Esophagus muscularis mucosa (tissue), 4 donors: Measurements from ENCODE around the gene OGDHL. TPM values are rescaled to one million over a fixed set of nuclear protein-coding genes. Genes with fewer than 3 reads are reported as not detected.
A peak's percentile ranks its signal among the peaks of the same experiment; 100 is the strongest.

ENCODE experiments used
- DNase-seq: peaks from one replicate; pipeline ENCODE4 v3.0.0-alpha.2; 2017; ENCODE audit errors: extremely low spot score
- H3K27ac ChIP-seq, 4 donors: fragments of 200-600 bp; sonication (generic); replicated peaks in 1 of 4; 1 replicate in 3 of 4; 2 replicates in 1 of 4; pipeline ENCODE4 v1.5.1; 2016 to 2019; ENCODE audit warnings: mild to moderate bottlenecking in 1 of 4
- H3K27me3 ChIP-seq, 4 donors: fragments of 200-600 bp; sonication (generic); one replicate each; pipeline versions ENCODE4 v1.5.1 to v1.6.0; 2016 to 2019
- H3K36me3 ChIP-seq, 4 donors: fragments of 200-600 bp; sonication (generic); one replicate each; pipeline ENCODE4 v1.5.1; 2016 to 2019
- H3K4me1 ChIP-seq, 4 donors: fragments of 200-600 bp; sonication (generic); one replicate each; pipeline ENCODE4 v1.5.1; 2016 to 2019
- H3K4me3 ChIP-seq, 4 donors: fragments of 200-600 bp; sonication (generic); 1 replicate in 2 of 4; 2 replicates in 2 of 4; pipeline ENCODE4 v1.5.1; 2016 to 2019; ENCODE audit warnings: mild to moderate bottlenecking in 4 of 4, moderate library complexity in 1 of 4
- H3K9me3 ChIP-seq, 4 donors: fragments of 200-600 bp; sonication (generic); 1 replicate in 3 of 4; 2 replicates in 1 of 4; pipeline ENCODE4 v1.5.1; 2016 to 2019
- EP300 ChIP-seq: sonication (generic); formaldehyde crosslinking; IDR thresholded peaks from one replicate; pipeline ENCODE4 v1.6.1; 2017; ENCODE audit warnings: antibody characterized with exemption
- POLR2A ChIP-seq: fragments of 450-650 bp; IDR thresholded peaks from one replicate; pipeline ENCODE4 v1.6.1; 2017; ENCODE audit warnings: antibody characterized with exemption, moderate library complexity, mild to moderate bottlenecking, low read depth
- POLR2AphosphoS5 ChIP-seq, 2 donors: sonication (generic); formaldehyde crosslinking; IDR thresholded peaks; one replicate each; pipeline ENCODE4 v1.6.1; 2017; ENCODE audit warnings: antibody characterized with exemption in 2 of 2
- WGBS: methylation state at CpG from one replicate; pipeline ENCODE4 v1.1.5; 2018; 5-methylcytosine and 5-hydroxymethylcytosine counted together
- intact Hi-C: fragments of 100-400 bp; cut with DNase I; formaldehyde crosslinking; loops from one replicate; pipeline ENCODE4 v1.15.1; 2023
- total RNA-seq, 4 donors: library from RNA; depleted of rRNA; stranded (reverse); fragments of >200 nt; gene quantifications; one replicate each; pipeline versions ENCODE4 v1.1.0 to v1.2.1, GENCODE V29; 2016
- TF ChIP-seq, protein P1 (sequence below), 3 experiments: fragments of 200-600 bp in 2 of 3; fragments of 450-650 bp in 1 of 3; sonication (generic) in 2 of 3; IDR thresholded peaks; one replicate each; pipeline ENCODE4 v1.5.1; 2017 to 2019; ENCODE audit warnings: antibody characterized with exemption in 3 of 3, mild to moderate bottlenecking in 2 of 3, moderate library complexity in 1 of 3

The OGDHL gene
- total RNA-seq, 4 donors from 2014 or later = 0.42 to 2.0 (median 0.95) TPM

DNA sequence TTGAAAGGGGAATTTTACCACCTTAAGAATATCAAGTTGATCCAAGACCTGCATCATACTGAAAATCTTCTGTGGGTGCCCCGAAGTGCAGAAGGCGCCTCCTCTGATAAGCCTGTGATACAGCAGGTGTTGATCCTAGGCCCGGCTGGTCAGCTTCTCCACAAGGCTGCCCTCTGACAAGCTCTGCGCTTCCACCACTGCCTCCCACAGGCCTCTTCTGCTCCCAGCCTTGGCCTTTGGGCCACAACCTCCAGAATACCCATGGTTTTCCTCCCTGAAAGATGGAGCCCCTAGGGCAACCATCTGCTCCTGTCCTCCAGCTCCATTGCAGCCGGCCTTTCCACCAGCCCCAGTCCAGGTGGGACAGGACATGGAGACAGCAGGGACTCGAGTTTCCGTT is 5.6 kb upstream of the OGDHL start:
- H3K27ac ChIP-seq = no peak overlapping the region
- H3K27me3 ChIP-seq = peaks cover 0 to 84% (median 14%) of the 10 kb centered on the region in 4 donors
- TF ChIP-seq, protein P1, sequence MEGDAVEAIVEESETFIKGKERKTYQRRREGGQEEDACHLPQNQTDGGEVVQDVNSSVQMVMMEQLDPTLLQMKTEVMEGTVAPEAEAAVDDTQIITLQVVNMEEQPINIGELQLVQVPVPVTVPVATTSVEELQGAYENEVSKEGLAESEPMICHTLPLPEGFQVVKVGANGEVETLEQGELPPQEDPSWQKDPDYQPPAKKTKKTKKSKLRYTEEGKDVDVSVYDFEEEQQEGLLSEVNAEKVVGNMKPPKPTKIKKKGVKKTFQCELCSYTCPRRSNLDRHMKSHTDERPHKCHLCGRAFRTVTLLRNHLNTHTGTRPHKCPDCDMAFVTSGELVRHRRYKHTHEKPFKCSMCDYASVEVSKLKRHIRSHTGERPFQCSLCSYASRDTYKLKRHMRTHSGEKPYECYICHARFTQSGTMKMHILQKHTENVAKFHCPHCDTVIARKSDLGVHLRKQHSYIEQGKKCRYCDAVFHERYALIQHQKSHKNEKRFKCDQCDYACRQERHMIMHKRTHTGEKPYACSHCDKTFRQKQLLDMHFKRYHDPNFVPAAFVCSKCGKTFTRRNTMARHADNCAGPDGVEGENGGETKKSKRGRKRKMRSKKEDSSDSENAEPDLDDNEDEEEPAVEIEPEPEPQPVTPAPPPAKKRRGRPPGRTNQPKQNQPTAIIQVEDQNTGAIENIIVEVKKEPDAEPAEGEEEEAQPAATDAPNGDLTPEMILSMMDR (IDR thresholded peaks at IDR 0.05) = no peak
- TF ChIP-seq POLR2A (no peak), POLR2AphosphoS5 (IDR thresholded peaks at IDR 0.05) (no peak), EP300 (no peak)
- WGBS = 49% methylated on average over 7 of the region's 7 CpGs
- intact Hi-C loops = no loop called here
- no peak for DNase-seq
- no peaks in the 10 kb centered on the region for H3K36me3 ChIP-seq
- H3K9me3 ChIP-seq = peaks cover 0 to 8% (median 4%) of the 10 kb centered on the region in 4 donors
- no peaks in the 10 kb centered on the region for H3K4me1 ChIP-seq
- H3K4me3 ChIP-seq = no peak overlapping the region

DNA sequence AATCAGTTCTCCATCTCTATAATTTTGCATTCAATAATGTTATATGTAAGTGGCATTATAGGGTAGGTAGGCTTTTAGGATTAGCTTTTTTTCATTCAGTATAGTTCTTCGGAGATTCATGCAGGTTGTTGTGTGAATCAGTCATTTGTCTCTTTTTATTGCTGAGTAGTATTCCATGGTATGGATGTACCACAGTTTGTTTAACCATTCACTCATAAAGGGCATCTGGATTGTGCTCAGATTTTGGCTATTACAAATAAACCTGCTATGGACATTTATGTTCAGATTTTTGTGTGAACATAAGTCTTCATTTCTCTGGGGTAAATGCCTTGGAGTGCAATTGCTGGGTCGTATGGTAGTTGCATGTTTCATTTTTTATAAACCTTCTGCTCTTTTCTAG is 4.4 kb upstream of the OGDHL start:
- 89% methylated on average over 2 of the region's 2 CpGs for WGBS
- intact Hi-C loops = no loop called here

DNA sequence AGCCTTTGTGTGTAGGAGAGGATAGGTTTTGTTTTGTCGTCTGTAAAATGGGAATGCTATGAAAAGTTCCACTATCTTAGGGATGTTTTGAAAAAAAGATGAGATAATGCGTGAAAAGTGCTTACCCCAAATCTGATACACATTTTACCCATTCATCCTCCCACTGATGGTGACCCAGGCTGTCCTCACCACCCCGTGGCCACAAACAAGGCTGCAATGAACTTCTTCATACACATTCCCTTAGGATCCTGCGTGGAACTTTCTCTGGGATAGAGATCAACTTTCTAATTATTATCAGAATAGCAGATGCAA is 399 bp upstream of the OGDHL start:
- Histone ChIP-seq H3K27me3 (peaks cover 0 to 65% (median under 1%) of the 10 kb centered on the region in 4 donors), H3K4me1 (peaks cover 4 to 14% (median 13%) of the 10 kb centered on the region in 4 donors), H3K9me3 (peaks cover 0 to 8% (median 4%) of the 10 kb centered on the region in 4 donors), H3K4me3 (peak overlapping the region; percentile 50 to 65 (median 58)), H3K27ac (no peak overlapping the region), H3K36me3 (no peaks in the 10 kb centered on the region)
- DNase-seq = no peak
- intact Hi-C loops = no loop called here
- TF ChIP-seq EP300 (no peak), POLR2A (no peak), POLR2AphosphoS5 (IDR thresholded peaks at IDR 0.05) (no peak)
- TF ChIP-seq, protein P1 (IDR thresholded peaks at IDR 0.05) = no peak
- WGBS = 37% methylated on average over 4 of the region's 4 CpGs

More for the DNA sequence above, 4.4 kb upstream of the OGDHL start:
- DNase-seq = no peak
- H3K4me1 ChIP-seq = peaks cover 4 to 12% (median 11%) of the 10 kb centered on the region in 4 donors
- TF ChIP-seq EP300 = no peak
- TF ChIP-seq POLR2AphosphoS5 (IDR thresholded peaks at IDR 0.05) = no peak
- no peak for TF ChIP-seq POLR2A
- TF ChIP-seq, protein P1 (IDR thresholded peaks at IDR 0.05) = no peak
- peaks cover 0 to 8% (median 4%) of the 10 kb centered on the region in 4 donors for H3K9me3 ChIP-seq
- no peaks in the 10 kb centered on the region for H3K36me3 ChIP-seq
- H3K27me3 ChIP-seq = peaks cover 0 to 93% (median 14%) of the 10 kb centered on the region in 4 donors
- H3K4me3 ChIP-seq = no peak overlapping the region
- H3K27ac ChIP-seq = no peak overlapping the region

DNA sequence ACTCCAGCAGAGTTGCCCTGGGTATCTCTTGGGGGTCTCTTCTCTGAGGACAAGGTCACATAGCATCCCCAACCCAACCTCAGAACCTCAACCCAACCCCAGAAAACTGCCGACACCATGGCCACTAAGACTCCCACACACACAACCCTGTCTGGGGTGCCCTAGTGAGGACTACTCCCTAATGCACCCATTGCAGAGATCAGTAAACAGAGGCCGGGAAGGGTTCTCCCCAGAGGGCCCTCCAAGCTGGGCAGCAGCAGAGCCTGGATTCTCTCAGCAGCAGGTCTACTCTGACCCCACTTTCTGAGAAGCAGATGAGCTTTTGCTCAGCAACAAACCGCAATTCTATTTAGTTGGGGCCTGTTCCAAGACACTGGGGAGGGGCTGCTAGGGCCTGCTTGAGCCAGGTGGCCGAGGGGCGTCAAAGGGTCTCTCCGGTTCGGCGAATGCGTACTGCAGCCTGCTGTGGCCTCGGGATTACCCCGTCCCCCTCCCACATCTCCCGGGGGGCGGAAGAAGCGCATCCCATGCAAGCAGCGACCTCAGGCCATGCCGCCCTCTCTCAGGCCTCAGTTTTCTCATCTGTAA is 828 bp downstream of the OGDHL start:
- H3K4me3 ChIP-seq = peak overlapping the region; percentile 50 to 65 (median 58)
- 15% methylated on average over 13 of the region's 16 CpGs for WGBS
- DNase-seq = no peak
- TF ChIP-seq, protein P1 (IDR thresholded peaks at IDR 0.05) = no peak
- TF ChIP-seq POLR2AphosphoS5 (IDR thresholded peaks at IDR 0.05) (no peak), EP300 (no peak)
- no peak overlapping the region for H3K27ac ChIP-seq
- H3K4me1 ChIP-seq = peaks cover 4 to 14% (median 13%) of the 10 kb centered on the region in 4 donors
- H3K36me3 ChIP-seq = no peaks in the 10 kb centered on the region
- peaks cover 0 to 54% (median 0%) of the 10 kb centered on the region in 4 donors for H3K27me3 ChIP-seq
- intact Hi-C loops = no loop called here
- H3K9me3 ChIP-seq = peaks cover 0 to 4% (median under 1%) of the 10 kb centered on the region in 4 donors

DNA sequence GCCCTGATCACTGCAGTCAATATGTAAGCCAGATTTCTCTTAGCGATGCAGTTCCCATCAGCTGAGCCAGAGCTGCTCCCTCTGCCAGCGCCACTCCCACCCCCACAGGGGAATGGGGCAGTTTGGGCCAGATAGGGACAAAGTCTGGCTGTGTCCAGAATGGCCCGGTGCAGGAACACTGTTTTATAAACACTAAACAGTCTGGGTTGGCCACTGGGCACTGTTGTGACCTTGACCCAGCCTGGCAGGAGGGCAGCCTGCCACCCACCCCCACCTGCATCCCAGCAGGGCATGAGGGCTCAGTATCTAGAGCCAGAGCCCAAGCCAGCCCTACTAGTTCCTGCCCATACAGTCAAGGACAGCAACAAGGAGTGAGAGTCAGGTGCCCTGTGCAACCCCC is 1.3 kb downstream of the OGDHL start:
- H3K9me3 ChIP-seq = no peaks in the 10 kb centered on the region
- TF ChIP-seq POLR2AphosphoS5 (IDR thresholded peaks at IDR 0.05) = no peak
- no peak for TF ChIP-seq POLR2A
- TF ChIP-seq, protein P1 (IDR thresholded peaks at IDR 0.05) = no peak
- TF ChIP-seq EP300 = no peak
- peaks cover 4 to 14% (median 13%) of the 10 kb centered on the region in 4 donors for H3K4me1 ChIP-seq
- no peak overlapping the region for H3K27ac ChIP-seq
- DNase-seq = no peak
- WGBS = 100% methylated on average over 1 of the region's 3 CpGs
- H3K27me3 ChIP-seq = peaks cover 0 to 49% (median 0%) of the 10 kb centered on the region in 4 donors
- no peak overlapping the region for H3K4me3 ChIP-seq
- H3K36me3 ChIP-seq = no peaks in the 10 kb centered on the region
- intact Hi-C loops = no loop called here
